ENCODE measurements around the gene ZFP42.

DNA sequence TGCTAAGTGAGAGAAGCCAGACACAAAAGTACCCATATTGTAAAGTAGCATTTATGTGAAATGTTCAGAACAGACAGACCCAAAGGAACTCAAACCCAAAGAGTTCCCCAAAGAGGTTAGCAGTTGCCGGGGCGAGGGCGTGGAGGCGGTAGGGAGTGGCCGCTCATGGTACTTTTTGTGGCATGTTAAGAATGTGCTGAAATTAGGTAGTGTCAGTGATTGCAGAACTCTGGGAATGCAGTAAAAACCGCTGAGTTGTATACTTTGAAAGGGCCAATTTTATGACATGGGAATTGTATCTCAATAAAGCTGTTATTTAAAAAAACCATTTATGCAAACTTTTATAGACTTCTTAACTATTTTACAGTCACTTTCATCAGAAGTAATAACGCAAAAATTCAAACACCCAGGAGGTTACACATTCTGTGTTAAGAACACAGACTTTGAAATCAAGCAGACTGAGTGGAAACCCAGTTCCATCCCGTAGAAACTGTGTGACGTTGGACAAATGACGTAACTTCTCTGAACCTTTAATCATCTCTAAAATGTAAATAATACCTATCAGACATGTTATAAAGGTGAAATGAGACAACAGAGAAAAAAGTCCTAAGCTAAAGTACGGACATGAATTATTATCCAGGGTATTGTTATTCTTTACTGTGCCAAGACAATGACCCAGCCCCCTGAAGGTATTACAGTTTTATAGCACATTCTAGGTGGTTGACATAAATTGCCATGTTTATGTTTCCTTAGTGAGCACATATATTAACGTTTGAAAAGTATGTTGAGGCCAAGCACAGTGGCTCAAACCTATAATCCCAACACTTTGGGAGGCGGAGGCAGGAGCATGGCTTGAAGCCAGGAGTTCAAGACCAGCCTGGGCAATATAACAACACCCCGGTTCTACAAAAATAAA is 19.7 kb downstream of the ZFP42 start:
- TF ChIP-seq ZNF274 (IDR thresholded peaks at IDR 0.05; ENCODE audit: borderline replicate concordance, extremely low read depth, low read length) (no peak), EZH2 (IDR thresholded peaks at IDR 0.05; ENCODE audit: low read depth, low read length, severe bottlenecking) (no peak)
